ENCODE measurements around the gene AHRR. TPM values are rescaled to one million over a fixed set of nuclear protein-coding genes. Genes with fewer than 3 reads are reported as not detected.

AHRR gene
- total and polyA plus RNA-seq, 9 of the 15 experiments (the other 6 are each of a cell fraction or from before 2014, with no cell fraction given), result 0.06 to 1.6 (median 0.75) TPM; not detected in 1

GRCh38 chr5:347712-348284 lies 26.3 kb downstream of the AHRR start:
- Histone ChIP-seq H3K36me3 (ENCODE audit: control insufficient read depth, insufficient read depth, low read length) (no peaks in the 10 kb centered on the region), H3K79me2 (ENCODE audit: control insufficient read depth, insufficient read depth, low read length) (no peaks in the 10 kb centered on the region), H3K27ac (ENCODE audit: extremely low read depth, low read depth, low read length) (no peak overlapping the region), H4K20me1 (replicated peaks; ENCODE audit: control insufficient read depth, insufficient read depth, low read length) (0 out of 2 replicates have a peak, but pooled peaks cover 8% of the 10 kb centered on the region), H3K9ac (ENCODE audit: insufficient read depth in 1 of 2, low read depth in 2 of 2, low read length in 2 of 2) (0 out of 4 replicates have a peak overlapping the region, but pooled peaks of 1 of the 2 experiments have one; percentile 42), H2AFZ (ENCODE audit: low read depth, low read length) (no peak overlapping the region), H3K9me1 (ENCODE audit: control insufficient read depth, insufficient read depth, low read length) (no peaks in the 10 kb centered on the region), H3K4me2 (ENCODE audit: insufficient read depth, low read length) (no peak overlapping the region), H3K4me3 (no peak overlapping the region), H3K27me3 (ENCODE audit: control insufficient read depth in 2 of 2, insufficient read depth in 2 of 2, low read length in 2 of 2) (peaks cover 37 to 58% of the 10 kb centered on the region in 2 experiments), H3K4me1 (replicated peaks in 1 of 2; ENCODE audit: control insufficient read depth in 2 of 2, insufficient read depth in 2 of 2, low read length in 2 of 2) (peaks cover 0 to 16% of the 10 kb centered on the region in 2 experiments; a peak in 2 of 5 replicates), H3K9me3 (replicated peaks; ENCODE audit: control insufficient read depth, insufficient read depth, low read depth, low read length) (no peaks in the 10 kb centered on the region)
- in situ Hi-C loops (cut with MboI) (no loop called here), intact Hi-C loops (cut with micrococcal nuclease) (no loop called here)
- no TSS peak for BruUV-seq (replicated peaks)
- POLR2A ChIA-PET, result interaction anchor here (0.7 kb wide), 1 partner anchor 61 kb away, joined by 3 read pairs; no protein-coding TSS in a partner anchor
- no peak for FAIRE-seq
- CTCF ChIA-PET (ENCODE audit: low intra/inter-chr PET ratio), result no interaction called here
- WGBS (ENCODE audit: insufficient coverage, low coverage, missing lambda C conversion rate), result 1% methylated on average over 7 of the region's 10 CpGs
- ATAC-seq, result no peak
- no peak for DNase-seq (ENCODE audit: extremely low read depth in 1 of 4, low spot score in 3 of 4)
- no peak for TF ChIP-seq TAF7 (tag; IDR thresholded peaks at IDR 0.05)

GRCh38 chr5:348726-349125 lies 27.2 kb downstream of the AHRR start:
- ChIA-PET POLR2A (interaction anchor here (1.5 kb wide), 1 partner anchor 13 kb away, joined by 3 read pairs; no protein-coding TSS in a partner anchor), CTCF (ENCODE audit: low intra/inter-chr PET ratio) (no interaction called here)
- in situ Hi-C loops (cut with MboI), result no loop called here
- H4K20me1 ChIP-seq (replicated peaks; ENCODE audit: control insufficient read depth, insufficient read depth, low read length), result peaks cover 11% of the 10 kb centered on the region
- no peak overlapping the region for H3K27ac ChIP-seq (ENCODE audit: extremely low read depth, low read depth, low read length)
- no peaks in the 10 kb centered on the region for H3K9me3 ChIP-seq (replicated peaks; ENCODE audit: control insufficient read depth, insufficient read depth, low read depth, low read length)
- H3K9ac ChIP-seq (ENCODE audit: insufficient read depth in 1 of 2, low read depth in 2 of 2, low read length in 2 of 2), result no peak overlapping the region
- no peaks in the 10 kb centered on the region for H3K9me1 ChIP-seq (ENCODE audit: control insufficient read depth, insufficient read depth, low read length)
- H3K36me3 ChIP-seq (ENCODE audit: control insufficient read depth, insufficient read depth, low read length), result no peaks in the 10 kb centered on the region
- intact Hi-C loops (cut with micrococcal nuclease), result no loop called here
- H3K4me3 ChIP-seq, result no peak overlapping the region
- FAIRE-seq (no peak), ATAC-seq (no peak), DNase-seq (ENCODE audit: extremely low read depth in 1 of 4, low spot score in 3 of 4) (peak in 1 of 4 experiments; percentile 6)
- peaks cover 0 to 9% of the 10 kb centered on the region in 2 experiments; a peak in 1 of 5 replicates for H3K4me1 ChIP-seq (replicated peaks in 1 of 2; ENCODE audit: control insufficient read depth in 2 of 2, insufficient read depth in 2 of 2, low read length in 2 of 2)
- no peak overlapping the region for H3K4me2 ChIP-seq (ENCODE audit: insufficient read depth, low read length)
- BruUV-seq (replicated peaks), result no TSS peak
- no peak overlapping the region for H2AFZ ChIP-seq (ENCODE audit: low read depth, low read length)
- H3K79me2 ChIP-seq (ENCODE audit: control insufficient read depth, insufficient read depth, low read length), result no peaks in the 10 kb centered on the region
- peaks cover 40 to 63% of the 10 kb centered on the region in 2 experiments for H3K27me3 ChIP-seq (ENCODE audit: control insufficient read depth in 2 of 2, insufficient read depth in 2 of 2, low read length in 2 of 2)
- WGBS (ENCODE audit: insufficient coverage, low coverage, missing lambda C conversion rate), result 4% methylated on average over 5 of the region's 5 CpGs
- TF ChIP-seq RBBP5 (IDR thresholded peaks at IDR 0.05; ENCODE audit: borderline replicate concordance, insufficient read depth, low read length, poor library complexity, severe bottlenecking), result no peak
- TF ChIP-seq ETV1 (tag; conservative IDR thresholded peaks at IDR 0.05; ENCODE audit: low read depth), result no peak
- TF ChIP-seq PTBP1 (IDR thresholded peaks at IDR 0.05; ENCODE audit: low read depth, low read length), result no peak
- TF ChIP-seq MCM3 (IDR thresholded peaks at IDR 0.05), result no peak
- no peak for TF ChIP-seq AFF1 (IDR thresholded peaks at IDR 0.05; ENCODE audit: low read depth in 1 of 2, partially characterized antibody in 2 of 2)
- no peak for TF ChIP-seq ZFP91 (CRISPR knock-in tag; IDR thresholded peaks at IDR 0.05)
- no peak for TF ChIP-seq CSDE1 (IDR thresholded peaks at IDR 0.05)
- TF ChIP-seq PHB2 (IDR thresholded peaks at IDR 0.05; ENCODE audit: low read depth), result no peak
